ENCODE results near the gene HOXD3. TPM values are rescaled to one million over a fixed set of nuclear protein-coding genes. Genes with fewer than 3 reads are reported as not detected.

Gene HOXD3
- total and polyA plus RNA-seq, 5 experiments from 2014 or later: not detected

DNA sequence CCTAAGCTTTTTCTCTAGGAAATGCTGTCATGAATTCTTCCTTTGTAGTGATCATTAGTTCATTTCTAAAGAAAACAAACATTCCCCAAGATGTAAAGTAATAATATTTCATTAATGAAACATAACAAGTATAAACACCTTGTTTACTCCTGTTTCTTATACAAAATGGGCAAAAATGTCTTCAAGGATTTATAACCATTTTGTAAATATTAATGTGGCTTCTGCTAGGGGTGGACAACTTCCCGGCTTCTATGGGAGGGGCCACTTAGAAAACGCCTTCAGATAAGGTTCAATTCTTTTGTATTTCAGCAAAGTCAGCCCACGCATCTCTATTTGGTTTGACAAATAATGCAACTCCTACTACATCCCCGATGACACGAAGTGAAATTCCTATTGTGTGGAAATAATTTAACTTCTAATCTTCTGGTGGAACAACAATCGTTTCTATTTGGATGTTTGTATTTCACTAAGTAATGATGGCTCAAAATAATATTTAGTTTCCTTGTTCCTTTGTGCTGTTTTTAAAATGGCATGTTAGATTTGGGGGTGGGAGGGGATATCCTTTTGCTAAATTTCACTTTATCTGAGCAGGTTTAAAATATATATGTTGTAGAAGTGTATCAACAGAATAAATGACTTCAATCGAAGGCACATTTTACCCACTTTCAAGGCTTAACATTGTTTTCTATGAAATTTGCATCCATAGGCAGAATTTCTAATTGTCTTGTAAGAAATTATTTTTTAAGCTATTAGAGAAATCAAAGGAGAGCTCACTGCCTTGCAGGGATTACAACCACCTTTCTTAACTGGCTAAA, 16.7 kb downstream of the HOXD3 start:
- H3K27ac Mint-ChIP-seq: no peak overlapping the region
- peaks cover 6 to 18% (median 11%) of the 10 kb centered on the region in 4 donors for H3K4me1 Mint-ChIP-seq
- POLR2A ChIA-PET: interaction anchor here (0.6 kb wide), 1 partner anchor 23 kb away, joined by 4 read pairs; no protein-coding TSS in a partner anchor
- no peak for ATAC-seq
- H3K4me3 Mint-ChIP-seq: peak overlapping the region in 1 of 10 donors; percentile 19
- peaks cover 0 to 7% (median 0%) of the 10 kb centered on the region in 9 donors for H3K9me3 Mint-ChIP-seq
- DNase-seq: no peak
- H3K27me3 Mint-ChIP-seq: peaks cover 44 to 95% (median 72%) of the 10 kb centered on the region in 5 donors
- peaks cover 0 to 11% (median 2%) of the 10 kb centered on the region in 3 donors for H3K36me3 Mint-ChIP-seq

DNA sequence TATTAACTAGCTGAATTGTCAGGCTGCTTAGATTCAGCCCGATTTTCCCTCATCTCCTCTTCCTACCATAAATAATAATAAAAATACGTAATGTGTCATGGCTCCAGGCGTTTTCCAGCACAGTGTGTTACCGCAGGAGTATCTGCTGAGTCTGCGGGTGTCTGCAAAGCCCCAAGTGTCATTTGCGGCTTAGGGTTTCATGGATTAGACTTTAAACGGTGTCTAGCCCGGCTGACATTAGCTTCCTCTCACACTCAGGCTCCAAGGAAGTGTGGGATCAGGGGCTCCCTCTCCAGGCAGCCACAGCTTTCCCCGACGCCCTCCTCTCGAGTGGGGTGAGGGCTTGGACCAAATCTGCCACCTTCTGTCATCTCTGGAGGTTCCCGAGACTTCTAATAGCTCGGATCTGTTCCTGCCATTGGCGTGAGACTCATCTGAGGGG, 17.3 kb downstream of the HOXD3 start:
- no peak for ATAC-seq
- POLR2A ChIA-PET: no interaction called here
- peaks cover 0 to 7% (median 0%) of the 10 kb centered on the region in 9 donors for H3K9me3 Mint-ChIP-seq
- H3K27ac Mint-ChIP-seq: no peak overlapping the region
- H3K4me1 Mint-ChIP-seq: peaks cover 6 to 18% (median 11%) of the 10 kb centered on the region in 4 donors
- peaks cover 0 to 11% (median 2%) of the 10 kb centered on the region in 3 donors for H3K36me3 Mint-ChIP-seq
- no peak for DNase-seq
- peaks cover 45 to 95% (median 74%) of the 10 kb centered on the region in 5 donors for H3K27me3 Mint-ChIP-seq
- H3K4me3 Mint-ChIP-seq: no peak overlapping the region

DNA sequence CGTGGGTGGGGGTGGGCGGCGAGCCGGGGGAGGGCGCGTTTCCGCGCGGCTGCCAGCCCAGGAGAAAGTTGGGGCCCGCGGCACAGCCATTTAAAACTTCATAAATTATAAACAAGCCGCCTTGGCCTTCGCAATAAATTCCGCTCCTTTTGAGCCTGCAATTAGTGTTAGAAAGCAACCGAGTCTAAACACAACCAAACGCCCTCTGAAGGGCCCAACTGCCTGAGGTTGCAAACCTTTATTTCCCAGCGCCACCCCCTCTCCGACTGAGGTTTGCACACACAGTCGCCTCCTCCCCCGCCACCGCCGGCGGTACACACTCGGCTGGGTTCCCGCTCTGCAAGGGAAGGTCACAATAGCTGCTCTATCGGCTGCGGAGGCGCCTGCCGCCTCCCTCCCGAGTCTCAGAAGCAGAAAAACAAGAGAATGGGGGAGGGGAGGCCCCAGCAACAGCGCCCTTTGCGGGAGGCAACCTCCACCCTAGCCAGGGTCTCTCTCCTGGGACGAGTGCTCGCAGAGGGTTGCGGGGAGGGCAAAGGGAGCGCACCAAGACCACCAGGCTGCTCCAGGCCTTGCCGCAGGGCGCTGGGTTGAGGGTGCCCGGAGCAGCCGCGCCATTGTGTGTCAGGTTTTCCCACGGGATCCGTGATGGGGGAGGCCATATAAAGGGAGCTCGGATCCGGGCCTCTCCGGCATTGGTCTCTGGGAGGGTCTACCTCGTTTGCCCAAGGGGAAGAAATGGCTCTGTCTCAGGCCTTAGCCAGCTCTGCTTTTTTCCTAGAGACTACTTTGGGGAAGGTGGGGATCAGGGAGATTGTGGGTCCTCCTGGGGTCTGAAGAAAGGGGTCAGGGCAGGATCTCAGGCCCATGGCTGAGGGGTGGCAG, 18.0 kb downstream of the HOXD3 start:
- DNase-seq (no peak), ATAC-seq (peak in 1 of 2 donors; percentile 46)
- peaks cover 0 to 11% (median 2%) of the 10 kb centered on the region in 3 donors for H3K36me3 Mint-ChIP-seq
- H3K4me3 Mint-ChIP-seq: peak overlapping the region in 8 of 10 donors; percentile 11 to 62 (median 28)
- POLR2A ChIA-PET: no interaction called here
- peaks cover 0 to 7% (median 0%) of the 10 kb centered on the region in 9 donors for H3K9me3 Mint-ChIP-seq
- H3K4me1 Mint-ChIP-seq: peaks cover 6 to 18% (median 11%) of the 10 kb centered on the region in 4 donors
- H3K27me3 Mint-ChIP-seq: peaks cover 45 to 95% (median 74%) of the 10 kb centered on the region in 5 donors
- H3K27ac Mint-ChIP-seq: no peak overlapping the region

DNA sequence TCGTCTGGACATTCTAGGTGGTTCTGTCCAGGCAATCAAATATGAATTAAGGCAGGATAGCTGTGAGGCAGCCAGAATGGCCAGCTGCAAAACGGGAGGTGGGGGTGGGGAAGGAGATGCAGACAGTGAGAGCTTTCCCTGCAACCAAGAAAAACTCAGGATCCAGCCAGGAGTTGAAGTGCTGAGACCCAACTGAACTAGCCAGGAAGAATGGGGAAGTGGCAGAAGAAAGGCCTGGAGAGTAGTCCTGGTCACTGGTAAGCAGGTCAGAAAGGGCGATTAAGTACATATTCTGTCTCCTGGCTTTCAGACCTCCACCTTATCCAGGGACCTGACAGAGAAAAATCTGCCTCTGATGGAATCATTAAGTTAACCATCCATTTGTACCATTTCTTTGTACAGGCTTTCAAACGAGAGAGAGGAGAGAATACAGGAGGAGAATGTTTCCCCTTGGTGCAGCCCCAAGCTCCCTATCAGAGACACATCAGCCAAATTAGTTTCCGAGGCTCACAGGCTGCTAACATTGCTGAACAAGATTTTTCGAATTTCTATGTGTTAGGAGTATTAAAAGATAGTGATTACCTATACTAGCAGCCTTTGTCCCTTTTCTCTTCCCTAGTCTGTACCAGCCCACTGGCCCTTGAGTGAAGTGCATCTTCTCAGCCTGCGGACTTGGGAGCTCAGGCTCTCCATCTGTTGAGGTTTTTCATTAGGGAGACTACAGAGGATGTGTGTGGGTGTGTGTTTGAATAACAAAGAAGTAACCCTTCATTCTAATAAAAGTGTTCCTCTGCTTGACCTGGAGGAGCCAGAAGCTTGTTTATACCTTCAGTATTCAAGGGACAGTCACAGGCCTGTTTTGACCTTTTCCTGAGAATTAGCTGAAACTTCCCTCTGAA, 18.9 kb downstream of the HOXD3 start:
- H3K9me3 Mint-ChIP-seq: peaks cover 0 to 7% (median 0%) of the 10 kb centered on the region in 9 donors
- peak overlapping the region in 1 of 10 donors; percentile 8 for H3K4me3 Mint-ChIP-seq
- peaks cover 6 to 18% (median 11%) of the 10 kb centered on the region in 4 donors for H3K4me1 Mint-ChIP-seq
- H3K27me3 Mint-ChIP-seq: peaks cover 52 to 95% (median 77%) of the 10 kb centered on the region in 5 donors
- ATAC-seq: no peak
- H3K27ac Mint-ChIP-seq: no peak overlapping the region
- no peak for DNase-seq
- H3K36me3 Mint-ChIP-seq: peaks cover 0 to 11% (median 2%) of the 10 kb centered on the region in 3 donors
- POLR2A ChIA-PET: no interaction called here

DNA sequence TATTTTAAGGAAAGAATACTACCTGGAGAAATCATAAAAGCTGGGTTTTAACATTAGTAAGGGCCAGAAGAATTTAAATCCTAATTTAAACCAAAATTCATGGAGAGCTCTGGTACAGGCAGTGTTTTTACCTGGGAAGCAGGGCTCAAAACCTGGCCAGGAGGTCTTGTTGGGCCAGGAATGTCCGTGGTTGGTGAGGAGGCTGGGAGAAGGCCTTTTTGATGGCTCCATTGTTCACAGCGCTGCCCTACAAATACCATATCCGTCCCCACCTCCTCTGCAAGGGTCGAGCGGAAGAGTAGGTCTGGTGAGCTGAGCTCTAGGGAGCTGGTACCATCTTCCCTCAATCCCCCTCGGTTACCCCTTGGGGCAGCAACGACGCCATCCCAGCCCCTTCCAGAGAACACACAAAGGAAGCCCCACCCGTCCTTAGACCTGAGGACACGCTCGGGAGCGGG, 20.5 kb downstream of the HOXD3 start:
- Mint-ChIP-seq H3K4me3 (peak overlapping the region in 5 of 10 donors; percentile 3 to 56 (median 45)), H3K36me3 (peaks cover 0 to 8% (median 1%) of the 10 kb centered on the region in 3 donors), H3K27me3 (peaks cover 56 to 90% (median 80%) of the 10 kb centered on the region in 5 donors), H3K27ac (no peak overlapping the region), H3K9me3 (peaks cover 0 to 3% (median 0%) of the 10 kb centered on the region in 9 donors), H3K4me1 (peaks cover 3 to 10% (median 8%) of the 10 kb centered on the region in 4 donors)
- POLR2A ChIA-PET: no interaction called here
- no peak for ATAC-seq
- no peak for DNase-seq

DNA sequence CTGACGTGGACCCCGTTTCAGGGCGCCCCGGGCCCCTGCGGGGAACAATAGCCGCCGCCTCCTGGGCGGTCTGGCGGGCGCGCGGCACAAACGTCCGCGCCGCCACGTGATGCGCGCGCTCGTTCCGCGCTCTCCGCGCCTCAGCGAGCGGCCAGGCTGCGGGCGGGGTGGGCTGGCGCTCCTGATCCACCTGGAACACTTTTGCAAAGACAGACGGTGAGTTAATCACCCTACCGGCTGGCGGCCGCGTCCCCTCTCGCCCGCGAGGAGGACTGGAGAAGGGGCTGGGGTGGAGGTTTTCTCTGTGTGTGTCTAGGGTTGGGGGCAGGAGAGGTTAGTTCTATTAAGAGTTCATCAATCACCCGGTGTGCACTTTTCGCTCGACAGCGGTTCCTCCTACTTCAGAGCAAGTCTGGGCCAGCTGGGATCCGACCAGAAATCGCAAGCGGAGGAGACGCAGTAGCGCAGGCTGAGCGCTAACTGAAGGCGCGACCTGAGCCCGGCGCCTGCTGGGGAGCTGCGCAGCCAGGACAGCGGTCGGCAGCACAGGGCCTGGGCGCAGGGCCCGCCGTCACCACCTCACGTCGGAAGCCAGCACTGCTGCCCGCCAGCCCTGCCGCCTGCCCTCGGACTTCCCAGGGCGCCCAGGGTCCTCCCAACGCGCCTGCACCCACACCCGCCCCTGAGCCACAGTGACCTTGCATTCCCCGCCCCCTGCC, 21.1 kb downstream of the HOXD3 start:
- DNase-seq (no peak), ATAC-seq (no peak)
- peaks cover 55 to 90% (median 80%) of the 10 kb centered on the region in 5 donors for H3K27me3 Mint-ChIP-seq
- POLR2A ChIA-PET: no interaction called here
- peaks cover 3 to 8% (median 5%) of the 10 kb centered on the region in 4 donors for H3K4me1 Mint-ChIP-seq
- no peak overlapping the region for H3K27ac Mint-ChIP-seq
- peaks cover 0 to 3% (median 0%) of the 10 kb centered on the region in 9 donors for H3K9me3 Mint-ChIP-seq
- peak overlapping the region in 3 of 10 donors; percentile 35 to 55 (median 36) for H3K4me3 Mint-ChIP-seq
- peaks cover 0 to 3% (median 0%) of the 10 kb centered on the region in 3 donors for H3K36me3 Mint-ChIP-seq

DNA sequence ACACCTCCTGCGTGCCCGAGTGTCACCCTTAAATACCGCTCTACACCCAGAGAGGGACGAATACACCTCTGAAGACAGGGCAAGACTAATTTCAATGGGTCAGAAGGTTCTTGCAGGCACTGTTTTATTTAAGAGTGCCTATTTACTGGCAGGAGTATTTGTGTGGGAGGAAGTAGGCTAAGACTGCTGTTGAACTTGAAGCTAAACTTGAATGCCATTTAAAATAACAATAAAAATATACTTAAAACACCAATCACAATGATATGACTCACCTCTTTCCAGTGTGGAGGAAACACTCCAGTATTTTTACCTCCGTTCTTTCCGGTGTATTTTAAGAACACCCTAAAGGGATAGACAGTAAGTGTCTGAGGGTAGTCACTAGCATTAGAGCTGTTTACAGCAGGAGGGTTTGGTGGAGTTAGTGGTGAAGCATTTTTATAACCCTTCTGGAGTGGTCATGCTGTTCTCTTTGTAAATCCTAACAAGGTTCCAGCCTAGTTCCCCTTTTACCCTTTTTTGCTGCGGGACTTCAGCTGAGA, 21.7 kb downstream of the HOXD3 start:
- H3K27me3 Mint-ChIP-seq: peaks cover 57 to 90% (median 79%) of the 10 kb centered on the region in 5 donors
- no peak for ATAC-seq
- peaks cover 0 to 3% (median 0%) of the 10 kb centered on the region in 9 donors for H3K9me3 Mint-ChIP-seq
- peaks cover 3 to 8% (median 5%) of the 10 kb centered on the region in 4 donors for H3K4me1 Mint-ChIP-seq
- no peaks in the 10 kb centered on the region for H3K36me3 Mint-ChIP-seq
- peak overlapping the region in 3 of 10 donors; percentile 21 to 36 (median 35) for H3K4me3 Mint-ChIP-seq
- DNase-seq: no peak
- POLR2A ChIA-PET: no interaction called here
- no peak overlapping the region for H3K27ac Mint-ChIP-seq

DNA sequence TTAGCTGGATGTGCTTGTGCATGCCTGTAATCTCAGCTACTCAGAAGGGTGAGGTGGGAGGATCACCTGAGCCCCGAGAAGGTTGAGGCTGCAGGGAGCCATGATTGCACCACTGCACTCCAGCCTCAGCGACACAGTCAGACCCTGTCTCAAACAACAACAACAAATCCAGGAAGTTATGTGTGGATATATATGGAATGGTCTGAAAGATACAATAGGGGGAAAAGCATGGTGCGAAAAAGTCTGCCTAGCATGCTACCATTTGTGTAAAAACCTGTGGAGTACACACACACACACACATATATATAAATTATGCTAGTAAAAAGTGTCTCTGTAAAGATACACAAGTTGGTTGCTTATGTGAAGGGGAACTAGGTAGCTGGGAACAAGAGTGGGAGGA, 24.4 kb downstream of the HOXD3 start:
- H3K36me3 Mint-ChIP-seq: no peaks in the 10 kb centered on the region
- POLR2A ChIA-PET: no interaction called here
- peaks cover 57 to 88% (median 71%) of the 10 kb centered on the region in 5 donors for H3K27me3 Mint-ChIP-seq
- H3K9me3 Mint-ChIP-seq: peaks cover 0 to 3% (median 0%) of the 10 kb centered on the region in 9 donors
- H3K4me1 Mint-ChIP-seq: peaks cover 0 to 5% (median under 1%) of the 10 kb centered on the region in 4 donors
- DNase-seq: no peak
- H3K4me3 Mint-ChIP-seq: no peak overlapping the region
- no peak for ATAC-seq
- H3K27ac Mint-ChIP-seq: no peak overlapping the region

DNA sequence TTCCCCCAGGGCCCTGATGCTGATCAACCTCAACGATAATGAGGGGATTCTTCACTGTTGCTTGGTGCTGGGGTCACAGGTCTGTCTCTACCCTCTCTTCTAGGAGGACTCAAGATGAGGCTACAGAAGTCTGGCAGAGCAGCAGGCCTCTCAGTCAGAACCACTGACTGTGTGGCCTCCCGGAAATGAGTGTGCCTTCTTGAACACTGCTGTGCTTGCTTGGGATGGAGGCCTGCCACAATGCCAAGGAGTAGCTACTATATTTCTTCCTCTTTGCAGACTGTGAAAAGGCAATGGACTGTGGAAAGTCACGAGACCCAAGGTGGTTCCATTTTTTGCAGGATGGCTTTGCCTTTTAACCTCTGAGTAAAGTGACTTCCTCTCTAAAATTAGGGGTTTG, 25.6 kb downstream of the HOXD3 start:
- peaks cover 0 to 3% (median 0%) of the 10 kb centered on the region in 3 donors for H3K36me3 Mint-ChIP-seq

DNA sequence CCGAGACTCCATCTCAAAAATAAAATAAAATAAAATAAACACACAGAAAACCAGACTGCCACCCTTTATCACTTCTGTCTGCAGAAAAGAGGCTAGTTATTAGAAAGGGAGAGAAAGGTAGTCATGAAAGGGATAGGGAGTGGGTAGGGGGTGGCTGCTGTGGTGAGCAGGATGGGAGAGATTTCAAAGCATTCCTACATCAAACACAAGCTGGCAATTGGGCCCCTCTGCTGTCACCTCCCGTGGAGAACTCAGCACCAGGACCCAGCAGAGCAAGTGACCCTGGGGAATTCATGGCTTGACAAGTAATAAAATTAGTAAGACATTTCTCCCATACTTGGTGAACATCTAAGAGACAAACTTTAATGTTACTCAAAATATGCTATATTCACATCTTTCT, 27.6 kb downstream of the HOXD3 start:
- H3K36me3 Mint-ChIP-seq: peaks cover 0 to 7% (median 4%) of the 10 kb centered on the region in 3 donors
- H3K9me3 Mint-ChIP-seq: peaks cover 0 to 4% (median 0%) of the 10 kb centered on the region in 9 donors
- no peak for ATAC-seq

More for the DNA sequence above, 25.6 kb downstream of the HOXD3 start:
- Mint-ChIP-seq H3K27ac (no peak overlapping the region), H3K4me3 (no peak overlapping the region), H3K4me1 (peaks cover 7 to 8% (median 7%) of the 10 kb centered on the region in 4 donors), H3K27me3 (peaks cover 58 to 87% (median 72%) of the 10 kb centered on the region in 5 donors), H3K9me3 (peaks cover 0 to 4% (median 0%) of the 10 kb centered on the region in 9 donors)
- DNase-seq (no peak), ATAC-seq (no peak)
- POLR2A ChIA-PET: no interaction called here

DNA sequence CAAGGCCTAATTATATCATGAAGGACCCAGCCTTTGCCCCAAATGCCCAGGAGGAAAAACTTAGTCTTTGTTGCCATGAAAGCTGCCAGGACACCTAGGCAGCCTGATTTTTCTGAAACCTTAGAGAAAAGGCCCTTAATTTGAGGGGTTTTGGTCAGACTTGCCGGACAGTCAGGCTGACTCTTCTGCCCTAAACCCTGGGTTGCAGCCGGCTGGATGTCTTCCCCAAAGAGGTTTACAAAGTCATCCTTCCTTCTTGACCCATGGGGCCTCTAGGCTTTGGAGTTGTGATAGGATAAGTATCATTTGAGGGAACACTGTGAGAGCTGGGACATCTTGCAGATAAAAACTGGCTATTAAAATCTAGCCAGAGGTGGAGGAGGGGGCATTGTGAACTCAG, 28.9 kb downstream of the HOXD3 start:
- no peak for ATAC-seq
- DNase-seq: no peak
- peaks cover 55 to 82% (median 64%) of the 10 kb centered on the region in 5 donors for H3K27me3 Mint-ChIP-seq
- H3K4me1 Mint-ChIP-seq: peaks cover 14 to 25% (median 24%) of the 10 kb centered on the region in 4 donors
- H3K9me3 Mint-ChIP-seq: peaks cover 0 to 4% (median 0%) of the 10 kb centered on the region in 9 donors
- POLR2A ChIA-PET: no interaction called here
- peak overlapping the region in 1 of 10 donors; percentile 52 for H3K4me3 Mint-ChIP-seq
- H3K36me3 Mint-ChIP-seq: peaks cover 0 to 7% (median 4%) of the 10 kb centered on the region in 3 donors
- no peak overlapping the region for H3K27ac Mint-ChIP-seq

More for the DNA sequence above, 27.6 kb downstream of the HOXD3 start:
- Mint-ChIP-seq H3K27me3 (peaks cover 57 to 84% (median 67%) of the 10 kb centered on the region in 5 donors), H3K27ac (no peak overlapping the region), H3K4me3 (no peak overlapping the region), H3K4me1 (peaks cover 14 to 22% (median 18%) of the 10 kb centered on the region in 4 donors)
- DNase-seq: no peak
- POLR2A ChIA-PET: no interaction called here

All from naive thymus-derived CD8-positive, alpha-beta T cell (primary cell).